Neutrophil (primary cell): ENCODE results near the gene AHRR.

ENCODE experiments used
- H3K27ac ChIP-seq: fragments of 200-600 bp; sonication (generic); 2 replicates; pipeline ENCODE4 v1.5.1; 2016; ENCODE audit warnings: mild to moderate bottlenecking, moderate library complexity
- H3K27me3 ChIP-seq: fragments of 200-600 bp; sonication (generic); 2 replicates; pipeline ENCODE4 v1.6.0; 2016; ENCODE audit warnings: mild to moderate bottlenecking
- H3K36me3 ChIP-seq: fragments of 200-600 bp; sonication (generic); 2 replicates; pipeline ENCODE4 v1.5.1; 2017
- H3K4me1 ChIP-seq, 2 experiments: fragments of 200-600 bp in 1 of 2; sonication (generic) in 1 of 2; 1 replicate in 1 of 2; 2 replicates in 1 of 2; pipeline versions ENCODE4 v1.5.1 to v1.6.1; 2013 to 2016; ENCODE audit warnings: low read depth in 1 of 2, low read length in 1 of 2, mild to moderate bottlenecking in 1 of 2, moderate library complexity in 1 of 2; ENCODE audit not compliant: control insufficient read depth in 1 of 2, insufficient read depth in 1 of 2
- H3K4me3 ChIP-seq, 2 experiments: fragments of 200-600 bp in 1 of 2; sonication (generic) in 1 of 2; 1 replicate in 1 of 2; 2 replicates in 1 of 2; pipeline ENCODE4 v1.5.1; 2013 to 2016; ENCODE audit warnings: low read depth in 1 of 2, low read length in 1 of 2, mild to moderate bottlenecking in 1 of 2, moderate library complexity in 1 of 2
- H3K9me3 ChIP-seq: fragments of 200-600 bp; sonication (generic); 2 replicates; pipeline ENCODE4 v1.5.1; 2016
- CTCF ChIP-seq: fragments of 200-600 bp; sonication (generic); IDR thresholded peaks from 2 replicates; pipeline ENCODE4 v1.5.1; 2016; ENCODE audit warnings: antibody characterized with exemption

The AHRR gene

DNA sequence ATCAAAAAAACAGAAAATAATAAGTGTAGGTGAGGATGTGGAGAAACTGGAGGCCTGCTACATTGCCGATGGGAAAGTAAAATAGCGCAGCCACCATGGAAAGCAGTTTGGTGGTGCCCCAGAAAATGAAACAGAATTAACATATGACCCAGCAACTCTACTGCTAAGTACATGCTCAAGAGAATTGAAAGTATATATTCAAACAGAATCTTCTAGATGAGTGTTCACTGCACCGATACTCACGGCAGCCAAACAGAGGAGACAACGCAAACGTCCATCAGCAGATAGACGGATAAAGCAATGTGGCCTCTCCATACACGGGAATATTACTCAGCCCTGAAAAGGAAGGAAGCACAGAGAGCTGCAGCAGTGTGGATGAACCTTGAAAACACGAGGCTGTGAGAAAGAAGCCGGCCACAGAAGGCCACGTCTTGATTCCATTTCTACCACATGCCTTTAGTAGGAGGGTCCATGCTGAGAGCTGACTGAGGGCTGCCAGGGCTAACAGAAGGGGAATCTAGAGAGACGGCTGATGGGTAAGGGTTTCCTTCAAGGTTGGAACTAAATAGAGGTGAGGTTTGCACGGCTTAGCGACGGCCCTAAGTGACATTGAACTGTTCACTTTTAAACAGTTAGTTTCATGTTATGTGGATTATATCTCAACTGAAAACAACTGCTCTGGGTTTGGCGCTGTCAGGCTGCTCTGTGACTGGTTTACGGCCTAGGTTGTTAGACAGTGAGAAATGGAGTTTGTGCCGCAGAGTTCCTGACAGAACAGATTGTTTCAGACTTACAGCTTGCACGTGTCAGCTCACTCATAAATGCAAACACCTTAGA is 29.8 kb downstream of the AHRR start:
- H3K27me3 ChIP-seq, result peaks cover 56% of the 10 kb centered on the region
- H3K36me3 ChIP-seq, result no peaks in the 10 kb centered on the region
- no peak overlapping the region for H3K27ac ChIP-seq
- TF ChIP-seq CTCF, result no peak
- H3K4me1 ChIP-seq, result no peaks in the 10 kb centered on the region
- H3K9me3 ChIP-seq, result no peaks in the 10 kb centered on the region
- H3K4me3 ChIP-seq, result no peak overlapping the region

DNA sequence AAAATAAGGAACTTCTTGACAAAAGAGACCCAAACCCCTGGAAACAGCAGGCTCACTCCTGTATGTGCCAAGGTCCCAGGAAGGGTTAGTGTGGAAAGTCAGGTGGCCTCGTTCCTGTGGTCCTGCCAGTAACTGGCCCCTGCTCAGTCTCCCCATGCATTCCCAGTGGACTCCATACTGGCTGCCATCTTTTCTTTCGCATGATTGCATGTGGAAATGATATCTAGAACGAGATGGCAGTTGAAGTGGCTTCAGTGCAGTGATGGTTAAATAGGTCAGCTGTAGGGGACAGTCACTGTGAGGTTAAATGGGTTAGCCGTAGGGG is 30.4 kb downstream of the AHRR start:
- Histone ChIP-seq H3K36me3 (no peaks in the 10 kb centered on the region), H3K4me3 (no peak overlapping the region), H3K27ac (no peak overlapping the region), H3K4me1 (no peaks in the 10 kb centered on the region), H3K27me3 (peaks cover 50% of the 10 kb centered on the region), H3K9me3 (no peaks in the 10 kb centered on the region)
- no peak for TF ChIP-seq CTCF

- no peak for TF ChIP-seq CTCF
- Histone ChIP-seq H3K9me3 (no peaks in the 10 kb centered on the region), H3K36me3 (no peaks in the 10 kb centered on the region), H3K27me3 (peaks cover 40% of the 10 kb centered on the region), H3K4me1 (no peaks in the 10 kb centered on the region), H3K27ac (no peak overlapping the region), H3K4me3 (no peak overlapping the region)
These were observed 31.4 kb downstream of the AHRR start for GRCh38 chr5:352639-353611.

DNA sequence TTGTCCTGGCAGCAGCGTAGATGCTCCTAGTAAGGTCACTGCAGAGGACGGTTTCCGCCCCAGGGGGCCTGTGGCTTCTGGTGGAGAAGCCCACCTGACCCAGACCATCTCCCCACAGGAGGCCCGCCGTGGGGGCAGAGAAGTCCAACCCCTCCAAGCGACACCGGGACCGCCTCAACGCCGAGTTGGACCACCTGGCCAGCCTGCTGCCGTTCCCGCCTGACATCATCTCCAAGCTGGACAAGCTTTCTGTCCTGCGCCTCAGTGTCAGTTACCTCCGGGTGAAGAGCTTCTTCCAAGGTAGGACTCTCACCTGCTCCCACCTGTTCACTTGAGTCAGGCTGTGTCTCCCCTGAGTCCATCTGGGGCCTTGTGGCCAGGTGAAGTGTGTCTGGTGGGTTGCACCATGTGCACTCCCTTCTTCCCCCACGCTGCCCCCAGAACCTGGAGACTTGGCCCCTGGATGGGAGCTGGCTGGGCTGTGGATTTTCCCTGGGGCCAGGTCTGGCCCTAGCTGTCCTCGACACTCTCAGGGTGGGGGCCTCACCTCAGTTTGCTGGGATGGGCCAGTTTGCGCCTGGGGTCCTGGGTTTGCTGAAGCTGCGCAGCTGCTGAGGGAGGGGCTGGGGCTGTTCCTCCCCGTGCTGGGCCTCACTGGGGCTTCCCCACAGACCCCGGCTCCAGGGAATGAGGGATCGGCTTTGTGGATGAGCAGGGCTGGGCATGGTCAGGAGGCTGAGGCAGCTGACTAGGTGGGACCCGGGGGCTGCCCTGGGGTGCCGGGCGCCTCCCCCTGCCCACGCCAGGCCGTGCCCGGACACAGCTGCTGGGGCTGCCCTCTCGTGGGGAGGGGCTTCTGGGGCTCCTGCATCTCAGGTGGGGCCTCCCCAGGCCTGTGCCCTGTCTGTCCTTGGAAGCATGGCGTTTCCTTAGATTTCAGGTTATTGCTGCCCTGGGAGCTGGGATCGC is 32.4 kb downstream of the AHRR start:
- no peak for TF ChIP-seq CTCF
- Histone ChIP-seq H3K4me1 (no peaks in the 10 kb centered on the region), H3K9me3 (no peaks in the 10 kb centered on the region), H3K27ac (no peak overlapping the region), H3K4me3 (no peak overlapping the region), H3K36me3 (no peaks in the 10 kb centered on the region), H3K27me3 (peaks cover 30% of the 10 kb centered on the region)
